Effector memory CD8-positive, alpha-beta T cell (primary cell): ENCODE measurements around the gene TPM2.
A peak's percentile ranks its signal among the peaks of the same experiment; 100 is the strongest.

Experiments
- ATAC-seq: fragments of 150-1000 bp; cut with Tn5 transposase; replicated peaks from 2 replicates; pipeline ENCODE4 v1.10.0; 2021; ENCODE audit warnings: mild to moderate bottlenecking, moderate library complexity
- DNase-seq, 3 experiments: peaks; one replicate each; pipeline ENCODE4 v3.0.0; 2021
- H3K27ac Mint-ChIP-seq, 2 donors: one replicate each; pipeline ENCODE4 v1.8.0; 2022; ENCODE audit warnings: mild to moderate bottlenecking in 2 of 2, mixed read lengths in 2 of 2, moderate library complexity in 2 of 2
- H3K27me3 Mint-ChIP-seq, 2 donors: one replicate each; pipeline ENCODE4 v1.8.0; 2022; ENCODE audit warnings: mixed read lengths in 2 of 2
- H3K36me3 Mint-ChIP-seq: one replicate; pipeline ENCODE4 v1.8.0; 2022; ENCODE audit warnings: mild to moderate bottlenecking, moderate library complexity, mixed read lengths; ENCODE audit not compliant: insufficient read depth
- H3K4me1 Mint-ChIP-seq, 2 donors: one replicate each; pipeline ENCODE4 v1.8.0; 2022; ENCODE audit warnings: low read depth in 2 of 2, mixed read lengths in 2 of 2
- H3K4me3 Mint-ChIP-seq, 2 donors: one replicate each; pipeline ENCODE4 v1.8.0; 2022; ENCODE audit warnings: mild to moderate bottlenecking in 2 of 2, mixed read lengths in 2 of 2, moderate library complexity in 2 of 2
- H3K9me3 Mint-ChIP-seq, 2 donors: one replicate each; pipeline ENCODE4 v1.8.0; 2022; ENCODE audit warnings: mixed read lengths in 2 of 2

The TPM2 gene

GRCh38 chr9:35683323-35683722 lies 6.4 kb downstream of the TPM2 start:
- no peak for ATAC-seq
- Mint-ChIP-seq H3K9me3 (no peaks in the 10 kb centered on the region), H3K36me3 (peaks cover 8% of the 10 kb centered on the region), H3K27me3 (no peaks in the 10 kb centered on the region), H3K4me3 (no peak overlapping the region), H3K4me1 (peaks cover 3 to 6% of the 10 kb centered on the region in 2 donors), H3K27ac (peak overlapping the region in 1 of 2 donors; percentile 66)
- no peak for DNase-seq

- Mint-ChIP-seq H3K27me3 (no peaks in the 10 kb centered on the region), H3K27ac (peak overlapping the region in 1 of 2 donors; percentile 66)
Observed at GRCh38 chr9:35682520-35683315, 7.0 kb downstream of the TPM2 start.

GRCh38 chr9:35682051-35682450 lies 7.7 kb downstream of the TPM2 start:
- Mint-ChIP-seq H3K27me3 (no peaks in the 10 kb centered on the region), H3K4me3 (no peak overlapping the region), H3K36me3 (peaks cover 8% of the 10 kb centered on the region), H3K4me1 (peaks cover 3 to 6% of the 10 kb centered on the region in 2 donors), H3K27ac (peak overlapping the region in 1 of 2 donors; percentile 65), H3K9me3 (no peaks in the 10 kb centered on the region)
- no peak for DNase-seq
- no peak for ATAC-seq

More at GRCh38 chr9:35682520-35683315, 7.0 kb downstream of the TPM2 start:
- H3K36me3 Mint-ChIP-seq = peaks cover 8% of the 10 kb centered on the region
- peaks cover 3 to 6% of the 10 kb centered on the region in 2 donors for H3K4me1 Mint-ChIP-seq
- no peaks in the 10 kb centered on the region for H3K9me3 Mint-ChIP-seq
- ATAC-seq (no peak), DNase-seq (no peak)
- no peak overlapping the region for H3K4me3 Mint-ChIP-seq

- Mint-ChIP-seq H3K36me3 (peaks cover 8% of the 10 kb centered on the region), H3K9me3 (no peaks in the 10 kb centered on the region), H3K4me3 (no peak overlapping the region), H3K4me1 (peaks cover 3 to 7% of the 10 kb centered on the region in 2 donors), H3K27me3 (peaks cover 0 to 3% of the 10 kb centered on the region in 2 donors), H3K27ac (peak overlapping the region in 1 of 2 donors; percentile 65)
- no peak for DNase-seq
- no peak for ATAC-seq
Observed at GRCh38 chr9:35681341-35682002, 8.3 kb downstream of the TPM2 start.

- H3K9me3 Mint-ChIP-seq = no peaks in the 10 kb centered on the region
- H3K27me3 Mint-ChIP-seq = peaks cover 0 to 8% of the 10 kb centered on the region in 2 donors
- peaks cover 8% of the 10 kb centered on the region for H3K36me3 Mint-ChIP-seq
- DNase-seq (no peak), ATAC-seq (no peak)
- no peak overlapping the region for H3K27ac Mint-ChIP-seq
- peaks cover 4 to 11% of the 10 kb centered on the region in 2 donors for H3K4me1 Mint-ChIP-seq
- H3K4me3 Mint-ChIP-seq = no peak overlapping the region
Observed at GRCh38 chr9:35680331-35681105, 9.2 kb downstream of the TPM2 start.

- H3K36me3 Mint-ChIP-seq = peaks cover 6% of the 10 kb centered on the region
- H3K4me3 Mint-ChIP-seq = no peak overlapping the region
- peaks cover 4 to 11% of the 10 kb centered on the region in 2 donors for H3K4me1 Mint-ChIP-seq
- H3K27ac Mint-ChIP-seq = no peak overlapping the region
- DNase-seq (no peak), ATAC-seq (no peak)
- no peaks in the 10 kb centered on the region for H3K9me3 Mint-ChIP-seq
- peaks cover 0 to 11% of the 10 kb centered on the region in 2 donors for H3K27me3 Mint-ChIP-seq
Observed at GRCh38 chr9:35679766-35680330, 9.9 kb downstream of the TPM2 start.

- Mint-ChIP-seq H3K27ac (peak overlapping the region in 1 of 2 donors; percentile 55), H3K4me3 (no peak overlapping the region), H3K9me3 (no peaks in the 10 kb centered on the region), H3K36me3 (peaks cover 3% of the 10 kb centered on the region), H3K4me1 (peaks cover 4 to 16% of the 10 kb centered on the region in 2 donors), H3K27me3 (peaks cover 0 to 18% of the 10 kb centered on the region in 2 donors)
- ATAC-seq (no peak), DNase-seq (no peak)
Observed at GRCh38 chr9:35679091-35679490, 10.6 kb downstream of the TPM2 start.

- Mint-ChIP-seq H3K4me3 (peak overlapping the region; percentile 69 to 82), H3K9me3 (no peaks in the 10 kb centered on the region), H3K27ac (no peak overlapping the region), H3K36me3 (no peaks in the 10 kb centered on the region), H3K27me3 (peaks cover 0 to 20% of the 10 kb centered on the region in 2 donors), H3K4me1 (peaks cover 4 to 11% of the 10 kb centered on the region in 2 donors)
- ATAC-seq (peak; percentile 63), DNase-seq (no peak)
Observed at GRCh38 chr9:35675732-35676392, 13.9 kb downstream of the TPM2 start.

- Mint-ChIP-seq H3K4me3 (peak overlapping the region; percentile 27 to 82), H3K36me3 (no peaks in the 10 kb centered on the region), H3K27me3 (peaks cover 0 to 20% of the 10 kb centered on the region in 2 donors), H3K27ac (no peak overlapping the region), H3K9me3 (no peaks in the 10 kb centered on the region), H3K4me1 (peaks cover 4 to 11% of the 10 kb centered on the region in 2 donors)
- ATAC-seq (peak; percentile 7), DNase-seq (no peak)
Observed at GRCh38 chr9:35675204-35675603, 14.5 kb downstream of the TPM2 start.

- ATAC-seq (no peak), DNase-seq (no peak)
- H3K27me3 Mint-ChIP-seq = peaks cover 0 to 20% of the 10 kb centered on the region in 2 donors
- peak overlapping the region; percentile 27 to 40 for H3K4me3 Mint-ChIP-seq
- H3K27ac Mint-ChIP-seq = peak overlapping the region in 1 of 2 donors; percentile 38
- no peaks in the 10 kb centered on the region for H3K9me3 Mint-ChIP-seq
- no peaks in the 10 kb centered on the region for H3K36me3 Mint-ChIP-seq
- peaks cover 4 to 10% of the 10 kb centered on the region in 2 donors for H3K4me1 Mint-ChIP-seq
Observed at GRCh38 chr9:35674025-35674361, 15.7 kb downstream of the TPM2 start.

- peaks cover 0 to 20% of the 10 kb centered on the region in 2 donors for H3K27me3 Mint-ChIP-seq
- no peaks in the 10 kb centered on the region for H3K36me3 Mint-ChIP-seq
- ATAC-seq = no peak
- no peak for DNase-seq
- H3K4me3 Mint-ChIP-seq = peak within 1 kb of the TSS; percentile 27 to 40
- H3K4me1 Mint-ChIP-seq = peaks cover 4 to 10% of the 10 kb centered on the region in 2 donors
- peak within 1 kb of the TSS in 1 of 2 donors; percentile 38 for H3K27ac Mint-ChIP-seq
- no peaks in the 10 kb centered on the region for H3K9me3 Mint-ChIP-seq
Observed at GRCh38 chr9:35673132-35674024, 16.3 kb downstream of the TPM2 start, which contains the start of gene CA9. Gene CA9, plus strand, starts transcription at chr9:35673928. Its CDS starts 32 bp downstream, at chr9:35673960.
